Activated CD4-positive, alpha-beta T cell treated with anti-CD3 and anti-CD28 coated beads for 4 hours (primary cell): Measurements from ENCODE around the gene CEP83.
"Not testable (repeated sequence)": the region's sequence is repeated elsewhere in the genome, so short reads cannot be mapped to it uniquely, and the experiment has no call there.

Experiments used
- DNase-seq, 2 donors: peaks; one replicate each; pipeline ENCODE4 v3.0.0-alpha.2; 2020

CEP83 gene

GRCh38 chr12:94459728-94460615, at the start of gene CEP83:
Gene CEP83, minus strand, starts transcription at chr12:94459867. Its CDS starts 47,377 bp downstream, at chr12:94412490.
- DNase-seq = peak; percentile 97 to 98

GRCh38 chr12:94509317-94509716, 49.6 kb upstream of the CEP83 start:
- DNase-seq = no peak

GRCh38 chr12:94507455-94507854, 47.8 kb upstream of the CEP83 start:
- no peak for DNase-seq

- no peak for DNase-seq
These were observed 44.7 kb upstream of the CEP83 start for GRCh38 chr12:94504386-94504785.

GRCh38 chr12:94503619-94504018, 44.0 kb upstream of the CEP83 start:
- DNase-seq = no peak

- DNase-seq = no peak
These were observed 41.3 kb upstream of the CEP83 start for GRCh38 chr12:94500831-94501567.

GRCh38 chr12:94498698-94499097, 39.0 kb upstream of the CEP83 start:
- no peak for DNase-seq

- no peak for DNase-seq
These were observed 38.4 kb upstream of the CEP83 start for GRCh38 chr12:94498073-94498472.

GRCh38 chr12:94495445-94496115, 35.9 kb upstream of the CEP83 start:
- DNase-seq = no peak

GRCh38 chr12:94491489-94491888, 31.8 kb upstream of the CEP83 start:
- DNase-seq = no peak

- no peak for DNase-seq
These were observed 28.8 kb upstream of the CEP83 start for GRCh38 chr12:94488463-94488862.

- DNase-seq = no peak
These were observed 22.1 kb upstream of the CEP83 start for GRCh38 chr12:94481734-94482133.

GRCh38 chr12:94469522-94469921, 9.9 kb upstream of the CEP83 start:
- no peak for DNase-seq

GRCh38 chr12:94460616-94460959, 921 bp upstream of the CEP83 start:
- DNase-seq = no peak

GRCh38 chr12:94458877-94459727, 565 bp downstream of the CEP83 start:
- peak in 1 of 2 donors; percentile 0 for DNase-seq

GRCh38 chr12:94457311-94457710, 2.4 kb downstream of the CEP83 start:
- DNase-seq = no peak

- DNase-seq = not testable (repeated sequence)
These were observed 5.3 kb downstream of the CEP83 start for GRCh38 chr12:94454318-94454717.

GRCh38 chr12:94445662-94446061, 14.0 kb downstream of the CEP83 start:
- DNase-seq = no peak

- no peak for DNase-seq
These were observed 22.4 kb downstream of the CEP83 start for GRCh38 chr12:94437303-94437702.

- no peak for DNase-seq
These were observed 24.1 kb downstream of the CEP83 start for GRCh38 chr12:94435511-94435927.

- DNase-seq = no peak
These were observed 25.5 kb downstream of the CEP83 start for GRCh38 chr12:94434171-94434570.

- no peak for DNase-seq
These were observed 25.9 kb downstream of the CEP83 start for GRCh38 chr12:94433744-94434143.

GRCh38 chr12:94430304-94430703, 29.4 kb downstream of the CEP83 start:
- no peak for DNase-seq
